B cell (primary cell): Measurements from ENCODE around the gene CARD10. TPM values are rescaled to one million over a fixed set of nuclear protein-coding genes. Genes with fewer than 3 reads are reported as not detected.

Source experiments
- ATAC-seq: fragments of 200-7000 bp; cut with Tn5 transposase; one replicate; pipeline ENCODE4 v1.10.0; 2021; ENCODE audit warnings: low read depth, mild to moderate bottlenecking, moderate number of reproducible peaks, moderate library complexity
- CTCF ChIA-PET: fragments of 350-600 bp; sonication (Branson Sonifier 250); formaldehyde crosslinking; loops from one replicate; lab custom pipeline; 2021; ENCODE audit warnings: antibody characterized with exemption, inconsistent platforms; lab: Charles Lee
- POLR2A ChIA-PET: fragments of 350-600 bp; sonication (Branson Sonifier 250); formaldehyde crosslinking; loops from one replicate; lab custom pipeline; 2021; ENCODE audit warnings: antibody characterized with exemption; lab: Charles Lee
- DNase-seq: peaks from one replicate; pipeline ENCODE4 v3.0.0; 2013
- H2AFZ ChIP-seq: 2 replicates; pipeline ENCODE4 v1.6.1; 2012; ENCODE audit warnings: mild to moderate bottlenecking, low read depth, low read length; ENCODE audit not compliant: insufficient read depth, poor library complexity, severe bottlenecking
- H3K27ac ChIP-seq, 2 donors: 1 replicate in 1 of 2; 2 replicates in 1 of 2; pipeline ENCODE4 v1.5.1; 2012 to 2013; ENCODE audit warnings: low read length in 2 of 2, mild to moderate bottlenecking in 2 of 2, moderate library complexity in 1 of 2
- H3K27me3 ChIP-seq, 4 experiments: fragments of 200-600 bp in 1 of 4; sonication (generic) in 1 of 4; replicated peaks in 1 of 4; 1 replicate in 2 of 4; 2 replicates in 2 of 4; pipeline versions ENCODE4 v1.6.1 to v1.7.0; 2013 to 2016; ENCODE audit warnings: low read length in 3 of 4, mild to moderate bottlenecking in 2 of 4, mixed read lengths in 1 of 4, moderate library complexity in 1 of 4; ENCODE audit not compliant: insufficient read depth in 4 of 4, control insufficient read depth in 3 of 4; ENCODE audit errors: control extremely low read depth in 1 of 4
- H3K36me3 ChIP-seq, 2 experiments: replicated peaks in 1 of 2; 1 replicate in 1 of 2; 2 replicates in 1 of 2; pipeline versions ENCODE4 v1.6.1 to v1.7.1; 2013; ENCODE audit warnings: low read length in 1 of 2; ENCODE audit not compliant: insufficient read depth in 2 of 2, control insufficient read depth in 1 of 2; ENCODE audit errors: control extremely low read depth in 1 of 2, extremely low read depth in 1 of 2
- H3K4me1 ChIP-seq, 2 donors: fragments of 200-600 bp in 1 of 2; sonication (generic) in 1 of 2; 1 replicate in 1 of 2; 2 replicates in 1 of 2; pipeline versions ENCODE4 v1.5.1 to v1.6.1; 2013 to 2017; ENCODE audit warnings: low read length in 2 of 2; ENCODE audit not compliant: control insufficient read depth in 2 of 2, insufficient read depth in 2 of 2
- H3K4me2 ChIP-seq: replicated peaks from 2 replicates; pipeline ENCODE3; 2012; ENCODE audit warnings: mild to moderate bottlenecking, low read depth, low read length; ENCODE audit not compliant: poor library complexity, severe bottlenecking
- H3K4me3 ChIP-seq, 5 experiments: fragments of 200-600 bp in 1 of 5; sonication (generic) in 1 of 5; 1 replicate in 3 of 5; 2 replicates in 2 of 5; pipeline versions ENCODE4 v1.5.1 to v1.7.0; 2011 to 2016; ENCODE audit warnings: low read length in 4 of 5, mild to moderate bottlenecking in 4 of 5, low read depth in 2 of 5, control low read depth in 1 of 5, moderate library complexity in 1 of 5; ENCODE audit not compliant: insufficient read depth in 1 of 5; ENCODE audit errors: control extremely low read depth in 1 of 5, extremely low read depth in 1 of 5
- H3K79me2 ChIP-seq: fragments of 200-600 bp; sonication (generic); one replicate; pipeline ENCODE4 v1.6.0; 2016; ENCODE audit warnings: low read length; ENCODE audit not compliant: control insufficient read depth, insufficient read depth
- H3K9ac ChIP-seq: fragments of 200-600 bp; sonication (generic); 2 replicates; pipeline ENCODE4 v1.6.1; 2017; ENCODE audit warnings: mild to moderate bottlenecking, low read length, moderate library complexity
- H3K9me3 ChIP-seq, 3 donors: one replicate each; pipeline versions ENCODE4 v1.6.1 to v1.7.1; 2013; ENCODE audit warnings: low read length in 2 of 3; ENCODE audit not compliant: control insufficient read depth in 2 of 3, insufficient read depth in 1 of 3; ENCODE audit errors: control extremely low read depth in 1 of 3
- H4K20me1 ChIP-seq: 2 replicates; pipeline ENCODE4 v1.6.0; 2012; ENCODE audit warnings: mild to moderate bottlenecking, low read length; ENCODE audit not compliant: insufficient read depth, control insufficient read depth, poor library complexity, severe bottlenecking
- H3K27ac Mint-ChIP-seq: one replicate; pipeline ENCODE4 v1.8.0; 2021; ENCODE audit warnings: mixed read lengths
- H3K27me3 Mint-ChIP-seq: one replicate; pipeline ENCODE4 v1.8.0; 2021; ENCODE audit warnings: mixed read lengths
- H3K4me1 Mint-ChIP-seq: one replicate; pipeline ENCODE4 v1.8.0; 2021; ENCODE audit warnings: mixed read lengths
- H3K4me3 Mint-ChIP-seq: one replicate; pipeline ENCODE4 v1.8.0; 2021; ENCODE audit warnings: mixed read lengths
- H3K9me3 Mint-ChIP-seq: one replicate; pipeline ENCODE4 v1.8.0; 2022; ENCODE audit warnings: mixed read lengths; ENCODE audit not compliant: insufficient read depth
- EZH2 ChIP-seq: IDR thresholded peaks from 2 replicates; pipeline ENCODE4 v1.6.1; 2012; ENCODE audit warnings: borderline replicate concordance, low read depth, mild to moderate bottlenecking, moderate library complexity, low read length; ENCODE audit not compliant: insufficient read depth, poor library complexity, severe bottlenecking
- whole genome bisulfite sequencing: methylation state at CpG from one replicate; pipeline ENCODE4 v1.1.5; 2013; ENCODE audit warnings: missing lambda C conversion rate; ENCODE audit not compliant: insufficient coverage; 5-methylcytosine and 5-hydroxymethylcytosine counted together
- intact Hi-C: fragments of 100-400 bp; cut with micrococcal nuclease; formaldehyde crosslinking; loops from one replicate; pipeline ENCODE4 v1.10.0; 2022
- polyA plus RNA-seq: library from polyadenylated mRNA; depleted of rRNA; stranded (reverse); fragments of >200 nt; gene quantifications from 2 replicates; pipeline ENCODE4 v1.2.3, GENCODE V29; 2012
- total RNA-seq, 2 donors: library from RNA; stranded (reverse); fragments of 120-200 nt in 1 of 2; gene quantifications; 1 replicate in 1 of 2; 2 replicates in 1 of 2; pipeline versions ENCODE4 v1.2.3 to v1.2.4, GENCODE V29; 2013 to 2022
- TF ChIP-seq, protein P1 (sequence below): fragments of 200-600 bp; IDR thresholded peaks from one replicate; pipeline ENCODE4 v1.8.0; 2022; ENCODE audit warnings: antibody characterized with exemption, mild to moderate bottlenecking

Gene CARD10
- total and polyA plus RNA-seq, 2 donors (not counting 1 experiment from before 2014, with no cell fraction given) = not detected

DNA sequence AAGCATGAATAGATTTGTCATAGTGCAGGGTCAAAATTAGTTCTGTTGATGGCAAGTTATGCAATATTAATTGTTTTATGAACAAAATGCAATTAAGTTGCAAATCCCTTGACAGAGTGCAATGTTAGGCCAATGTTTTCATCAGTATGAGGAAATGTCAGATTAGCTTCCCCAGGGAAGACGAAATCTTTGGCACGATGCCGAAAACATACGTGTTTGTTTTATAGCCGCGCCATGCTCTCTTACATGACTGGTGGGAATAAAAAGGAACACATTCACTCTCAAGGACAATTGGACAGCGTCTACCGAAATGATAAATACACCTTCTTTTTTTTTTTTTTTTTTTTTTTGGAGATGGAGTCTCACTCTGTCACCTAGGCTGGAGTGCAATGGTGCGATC is 60.0 kb downstream of the CARD10 start:
- H3K27ac Mint-ChIP-seq = no peak overlapping the region
- no peak overlapping the region for H2AFZ ChIP-seq
- H3K4me3 ChIP-seq = no peak overlapping the region
- H3K4me1 ChIP-seq = no peaks in the 10 kb centered on the region
- ChIA-PET CTCF (interaction anchor here (0.6 to 5.2 kb wide), 19 partner anchors 10 to 914 kb away, joined by 3 to 62 read pairs (median 5); partner anchors contain the start of gene MFNG), POLR2A (interaction anchor here (0.7 kb wide), 2 partner anchors 14 to 194 kb away, joined by 12 to 19 read pairs; no protein-coding TSS in a partner anchor)
- H3K27ac ChIP-seq = no peak overlapping the region
- no peak overlapping the region for H3K4me3 Mint-ChIP-seq
- no peak overlapping the region for H3K4me2 ChIP-seq
- no peaks in the 10 kb centered on the region for H3K27me3 ChIP-seq
- no peaks in the 10 kb centered on the region for H3K27me3 Mint-ChIP-seq
- no peak for DNase-seq
- peaks cover 1 to 4% of the 10 kb centered on the region in 2 experiments for H3K36me3 ChIP-seq
- ATAC-seq = no peak
- H4K20me1 ChIP-seq = no peaks in the 10 kb centered on the region
- H3K9me3 ChIP-seq = no peaks in the 10 kb centered on the region
- WGBS = 100% methylated on average over 1 of the region's 9 CpGs
- peaks cover 4% of the 10 kb centered on the region for H3K4me1 Mint-ChIP-seq
- H3K9me3 Mint-ChIP-seq = no peaks in the 10 kb centered on the region
- no peak overlapping the region for H3K9ac ChIP-seq
- TF ChIP-seq EZH2 = no peak
- TF ChIP-seq, protein P1, sequence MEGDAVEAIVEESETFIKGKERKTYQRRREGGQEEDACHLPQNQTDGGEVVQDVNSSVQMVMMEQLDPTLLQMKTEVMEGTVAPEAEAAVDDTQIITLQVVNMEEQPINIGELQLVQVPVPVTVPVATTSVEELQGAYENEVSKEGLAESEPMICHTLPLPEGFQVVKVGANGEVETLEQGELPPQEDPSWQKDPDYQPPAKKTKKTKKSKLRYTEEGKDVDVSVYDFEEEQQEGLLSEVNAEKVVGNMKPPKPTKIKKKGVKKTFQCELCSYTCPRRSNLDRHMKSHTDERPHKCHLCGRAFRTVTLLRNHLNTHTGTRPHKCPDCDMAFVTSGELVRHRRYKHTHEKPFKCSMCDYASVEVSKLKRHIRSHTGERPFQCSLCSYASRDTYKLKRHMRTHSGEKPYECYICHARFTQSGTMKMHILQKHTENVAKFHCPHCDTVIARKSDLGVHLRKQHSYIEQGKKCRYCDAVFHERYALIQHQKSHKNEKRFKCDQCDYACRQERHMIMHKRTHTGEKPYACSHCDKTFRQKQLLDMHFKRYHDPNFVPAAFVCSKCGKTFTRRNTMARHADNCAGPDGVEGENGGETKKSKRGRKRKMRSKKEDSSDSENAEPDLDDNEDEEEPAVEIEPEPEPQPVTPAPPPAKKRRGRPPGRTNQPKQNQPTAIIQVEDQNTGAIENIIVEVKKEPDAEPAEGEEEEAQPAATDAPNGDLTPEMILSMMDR = no peak
- intact Hi-C loops = no loop called here
- no peaks in the 10 kb centered on the region for H3K79me2 ChIP-seq

GRCh38 chr22:37457093-37457893 is 61.9 kb downstream of the CARD10 start:
- Mint-ChIP-seq H3K9me3 (no peaks in the 10 kb centered on the region), H3K4me1 (peaks cover 1% of the 10 kb centered on the region), H3K27me3 (no peaks in the 10 kb centered on the region), H3K4me3 (no peak overlapping the region), H3K27ac (no peak overlapping the region)
- Histone ChIP-seq H3K27ac (no peak overlapping the region), H3K9me3 (no peaks in the 10 kb centered on the region), H3K27me3 (no peaks in the 10 kb centered on the region), H4K20me1 (no peaks in the 10 kb centered on the region), H2AFZ (no peak overlapping the region), H3K4me2 (no peak overlapping the region), H3K79me2 (no peaks in the 10 kb centered on the region), H3K4me1 (no peaks in the 10 kb centered on the region), H3K9ac (no peak overlapping the region), H3K4me3 (no peak overlapping the region), H3K36me3 (peaks cover 1 to 4% of the 10 kb centered on the region in 2 experiments)
- intact Hi-C loops = loop anchor here (1.0 kb wide), 3 partner anchors 140 to 291 kb away; no protein-coding TSS in a partner anchor
- POLR2A ChIA-PET = no interaction called here
- DNase-seq (peak; percentile 82), ATAC-seq (peak; percentile 95)
- CTCF ChIA-PET = interaction anchor here (0.9 to 5.2 kb wide), 22 partner anchors 8 to 381 kb away, joined by 3 to 62 read pairs (median 4); partner anchors contain the start of genes MFNG and RAC2
- no peak for TF ChIP-seq EZH2
- TF ChIP-seq, protein P1 = peak; percentile 97
- 42% methylated on average over 2 of the region's 4 CpGs for WGBS
